K562 (cell line): ENCODE measurements around the gene KIF26B. TPM values are rescaled to one million over a fixed set of nuclear protein-coding genes. Genes with fewer than 3 reads are reported as not detected.
A peak's percentile ranks its signal among the peaks of the same experiment; 100 is the strongest.

ENCODE experiments used
- ATAC-seq: fragments of 200-7000 bp; cut with Tn5 transposase; 3 replicates; pipeline ENCODE4 v1.9.1; 2020; ENCODE audit warnings: moderate library complexity
- BruUV-seq: library from RNA; stranded (reverse); fragments of 400-500 nt; replicated peaks from 2 replicates; lab custom pipeline; 2021; lab: Mats Ljungman, UMichigan
- CTCF ChIA-PET: fragments of 300-600 bp; formaldehyde crosslinking; extraction: SDS; loops from one replicate; lab custom pipeline; 2021; ENCODE audit warnings: low intra/inter-chr PET ratio; lab: Yijun Ruan, JAX
- POLR2A ChIA-PET: fragments of 300-600, 350-650 bp; sonication (Branson Sonifier 250); formaldehyde crosslinking; extraction: SDS; loops from one replicate; lab custom pipeline; 2021; ENCODE audit warnings: antibody characterized with exemption, inconsistent platforms; lab: Yijun Ruan, JAX
- DNase-seq, 4 experiments: peaks; one replicate each; pipeline versions ENCODE4 v3.0.0 to v3.0.0-alpha.2; 2011 to 2018; ENCODE audit warnings: low spot score in 3 of 4, mixed read lengths in 3 of 4; ENCODE audit errors: extremely low read depth in 1 of 4
- FAIRE-seq: peaks from 2 replicates; lab custom pipeline; 2011; peaks lifted over from hg19 to GRCh38; lab: Jason Lieb, UNC
- H2AFZ ChIP-seq: 2 replicates; pipeline ENCODE4 v1.6.0; 2011; ENCODE audit warnings: low read depth, low read length, control low read depth, inconsistent platforms
- H3K27ac ChIP-seq: fragments of 200-600 bp; 3 replicates; pipeline ENCODE4 v1.8.0; 2011; ENCODE audit warnings: low read depth, mild to moderate bottlenecking, control low read depth, inconsistent platforms, low read length, moderate library complexity, mixed read lengths; ENCODE audit errors: extremely low read depth
- H3K27me3 ChIP-seq, 2 experiments: fragments of 300-600 bp in 1 of 2; 2 replicates in 1 of 2; 3 replicates in 1 of 2; pipeline versions ENCODE4 v1.6.0 to v1.8.0; 2011; ENCODE audit warnings: inconsistent platforms in 2 of 2, low read length in 2 of 2, mild to moderate bottlenecking in 1 of 2, mixed read lengths in 1 of 2, moderate library complexity in 1 of 2; ENCODE audit not compliant: control insufficient read depth in 2 of 2, insufficient read depth in 2 of 2
- H3K36me3 ChIP-seq: fragments of 300-600 bp; 3 replicates; pipeline ENCODE4 v1.8.0; 2011; ENCODE audit warnings: mild to moderate bottlenecking, low read length, inconsistent platforms; ENCODE audit not compliant: control insufficient read depth, insufficient read depth
- H3K4me1 ChIP-seq, 2 experiments: fragments of 200-600 bp in 1 of 2; replicated peaks in 1 of 2; 2 replicates in 1 of 2; 3 replicates in 1 of 2; pipeline versions ENCODE4 v1.5.1 to v1.8.0; 2011; ENCODE audit warnings: inconsistent platforms in 2 of 2, low read length in 2 of 2, mild to moderate bottlenecking in 1 of 2, mixed read lengths in 1 of 2, moderate library complexity in 1 of 2; ENCODE audit not compliant: control insufficient read depth in 2 of 2, insufficient read depth in 2 of 2
- H3K4me2 ChIP-seq: 2 replicates; pipeline ENCODE4 v1.6.1; 2011; ENCODE audit warnings: low read length, control low read depth, inconsistent platforms, mixed read lengths; ENCODE audit not compliant: insufficient read depth
- H3K4me3 ChIP-seq: fragments of 200-600 bp; sonication (generic), shearing (Covaris generic); 2 replicates; pipeline ENCODE4 v1.5.1; 2016; ENCODE audit warnings: control low read depth, inconsistent platforms
- H3K79me2 ChIP-seq: fragments of 200-600 bp; 3 replicates; pipeline ENCODE4 v1.8.0; 2011; ENCODE audit warnings: low read length, inconsistent platforms; ENCODE audit not compliant: control insufficient read depth, insufficient read depth
- H3K9ac ChIP-seq, 2 experiments: 2 replicates each; pipeline versions ENCODE4 v1.6.0 to v1.6.1; 2011; ENCODE audit warnings: low read depth in 2 of 2, low read length in 2 of 2, control low read depth in 1 of 2, inconsistent platforms in 1 of 2, mild to moderate bottlenecking in 1 of 2, mixed read lengths in 1 of 2; ENCODE audit not compliant: insufficient read depth in 1 of 2
- H3K9me1 ChIP-seq: one replicate; pipeline ENCODE4 v1.6.0; 2011; ENCODE audit warnings: inconsistent platforms, mild to moderate bottlenecking, low read length, moderate library complexity; ENCODE audit not compliant: control insufficient read depth, insufficient read depth
- H3K9me3 ChIP-seq: replicated peaks from 2 replicates; pipeline ENCODE4 v1.5.1; 2011; ENCODE audit warnings: low read depth, low read length, inconsistent platforms; ENCODE audit not compliant: control insufficient read depth, insufficient read depth
- H4K20me1 ChIP-seq: replicated peaks from 2 replicates; pipeline ENCODE4 v1.6.1; 2011; ENCODE audit warnings: low read length, inconsistent platforms, mixed read lengths; ENCODE audit not compliant: control insufficient read depth, insufficient read depth
- BRD4 ChIP-seq: fragments of 200-600 bp; sonication (generic); IDR thresholded peaks from 2 replicates; pipeline ENCODE4 v1.6.1; 2017; ENCODE audit warnings: inconsistent platforms
- CHAMP1 ChIP-seq: fragments of 450-650 bp; IDR thresholded peaks from 2 replicates; pipeline ENCODE4 v1.6.1; 2016; ENCODE audit warnings: mild to moderate bottlenecking
- CTCFL ChIP-seq: IDR thresholded peaks from 2 replicates; pipeline ENCODE4 v1.6.1; 2011; ENCODE audit warnings: borderline replicate concordance, low read depth, mild to moderate bottlenecking, moderate library complexity, low read length; ENCODE audit not compliant: insufficient read depth, poor library complexity, severe bottlenecking
- DNMT1 ChIP-seq: fragments of 450-650 bp; IDR thresholded peaks from 2 replicates; pipeline ENCODE4 v1.6.1; 2016; ENCODE audit warnings: antibody characterized with exemption, mild to moderate bottlenecking
- HCFC1 ChIP-seq: IDR thresholded peaks from 2 replicates; pipeline ENCODE4 v1.6.1; 2012; ENCODE audit warnings: low read depth, low read length, improper control_type of control experiment
- HMG20A ChIP-seq: fragments of 450-650 bp; formaldehyde crosslinking; conservative IDR thresholded peaks from 2 replicates; pipeline ENCODE4 v1.4.0; 2020; ENCODE audit warnings: mild to moderate bottlenecking, mixed read lengths
- PHF8 ChIP-seq: fragments of 200-600 bp; sonication (generic); IDR thresholded peaks from 2 replicates; pipeline ENCODE4 v1.6.1; 2012; ENCODE audit warnings: mixed run types, mild to moderate bottlenecking, inconsistent platforms, low read length, moderate library complexity, borderline replicate concordance
- THRAP3 ChIP-seq: fragments of 450-650 bp; IDR thresholded peaks from 2 replicates; pipeline ENCODE4 v1.6.1; 2016; ENCODE audit warnings: mild to moderate bottlenecking, inconsistent platforms, borderline replicate concordance
- ZNF699 ChIP-seq: fragments of 250-450 bp; sonication (Bioruptor Pico); IDR thresholded peaks from 2 replicates; pipeline ENCODE4 v1.8.0; 2021; ENCODE audit warnings: mild to moderate bottlenecking, moderate library complexity; ENCODE audit not compliant: insufficient replicate concordance
- WGBS: fragments of 100-300 bp; shearing (Covaris generic); methylation state at CpG from one replicate; pipeline ENCODE4 v1.1.6; 2016; ENCODE audit warnings: low coverage, mixed read lengths; ENCODE audit not compliant: insufficient coverage; ENCODE audit errors: missing lambda C conversion rate; 5-methylcytosine and 5-hydroxymethylcytosine counted together
- in situ Hi-C: fragments of 300-500 bp; cut with MboI; formaldehyde crosslinking; loops from 4 replicates; pipeline ENCODE4 v1.15.0; 2018; ENCODE audit warnings: inconsistent platforms, mixed read lengths
- intact Hi-C: fragments of 100-400 bp; cut with micrococcal nuclease; formaldehyde crosslinking; loops from 2 replicates; pipeline ENCODE4 v1.14.2; 2022
- polyA plus RNA-seq, 8 experiments: library from polyadenylated mRNA; depleted of rRNA in 4 of 8; stranded (reverse) in 5 of 8; unstranded in 3 of 8; fragments of >200 nt; fragmentation: Nextera tagmentation in 2 of 8; fragmentation: Illumina TruSeq in 1 of 8; extraction: Ambion mirVana in 2 of 8; extraction: Trizol in 1 of 8; gene quantifications; 2 replicates each; pipeline versions ENCODE4 v1.2.1 to v1.2.3, GENCODE V29; 2011 to 2014; ENCODE audit warnings: inconsistent platforms in 1 of 8, missing spikeins in 1 of 8
- total RNA-seq, 7 experiments: library from RNA; depleted of rRNA in 6 of 7; stranded (reverse); fragments of >200 nt in 6 of 7; fragmentation: Illumina TruSeq in 2 of 7; extraction: Trizol in 2 of 7; gene quantifications; 2 replicates each; pipeline versions ENCODE4 v1.2.1 to v1.2.3, GENCODE V29; 2011 to 2021; ENCODE audit warnings: low replicate concordance in 1 of 7

KIF26B gene
- total and polyA plus RNA-seq, 9 of the 15 experiments (the other 6 are each of a cell fraction or from before 2014, with no cell fraction given), result 0.02 to 0.08 (median 0.03) TPM; not detected in 6

GRCh38 chr1:245716561-245716960, 561.8 kb downstream of the KIF26B start:
- intact Hi-C loops (no loop called here), in situ Hi-C loops (no loop called here)
- 24% methylated on average over 3 of the region's 3 CpGs for WGBS
- Histone ChIP-seq H4K20me1 (no peaks in the 10 kb centered on the region; the same call in 1 of the 2 replicates), H3K4me1 (peaks cover 0 to 2% of the 10 kb centered on the region in 2 experiments; a peak in 1 of 5 replicates), H3K9me3 (no peaks in the 10 kb centered on the region), H3K9me1 (no peaks in the 10 kb centered on the region), H3K27ac (no peak overlapping the region), H2AFZ (no peak overlapping the region), H3K27me3 (peaks cover 2 to 26% of the 10 kb centered on the region in 2 experiments; a peak in 2 of 5 replicates), H3K4me2 (no peak overlapping the region), H3K9ac (no peak overlapping the region), H3K36me3 (no peaks in the 10 kb centered on the region), H3K4me3 (no peak overlapping the region), H3K79me2 (no peaks in the 10 kb centered on the region)
- FAIRE-seq, result no peak
- TF ChIP-seq PHF8 (0 out of 2 replicates have a peak, but pooled peaks have one; percentile 1), HCFC1 (no peak)
- BruUV-seq, result no TSS peak
- ChIA-PET POLR2A (no interaction called here), CTCF (no interaction called here)
- DNase-seq, result no peak
- no peak for ATAC-seq

- Histone ChIP-seq H3K9ac (no peak overlapping the region), H3K27me3 (peaks cover 2 to 22% of the 10 kb centered on the region in 2 experiments; a peak in 2 of 5 replicates), H3K36me3 (no peaks in the 10 kb centered on the region), H3K4me2 (no peak overlapping the region), H3K4me3 (no peak overlapping the region), H3K79me2 (no peaks in the 10 kb centered on the region), H3K27ac (no peak overlapping the region), H3K4me1 (no peaks in the 10 kb centered on the region), H3K9me1 (no peaks in the 10 kb centered on the region), H4K20me1 (no peaks in the 10 kb centered on the region; the same call in 1 of the 2 replicates), H3K9me3 (no peaks in the 10 kb centered on the region), H2AFZ (no peak overlapping the region)
- DNase-seq, result no peak
- 19% methylated on average over 3 of the region's 3 CpGs for WGBS
- CTCF ChIA-PET, result no interaction called here
- FAIRE-seq, result no peak
- in situ Hi-C loops (no loop called here), intact Hi-C loops (no loop called here)
- BruUV-seq, result no TSS peak
- POLR2A ChIA-PET, result no interaction called here
- no peak for ATAC-seq
- no peak for TF ChIP-seq CTCFL
- TF ChIP-seq THRAP3, result no peak
- no peak for TF ChIP-seq DNMT1
- no peak for TF ChIP-seq ZNF699 (CRISPR knock-in tag)
- no peak for TF ChIP-seq BRD4
- no peak for TF ChIP-seq CHAMP1
- TF ChIP-seq HMG20A (CRISPR knock-in tag), result no peak
Observed at GRCh38 chr1:245717611-245718010, 562.8 kb downstream of the KIF26B start.
